Lower lobe of right lung (tissue), 2 donors: ENCODE results near the gene INPPL1. TPM values are rescaled to one million over a fixed set of nuclear protein-coding genes. Genes with fewer than 3 reads are reported as not detected.
"Not testable (repeated sequence)": the region's sequence is repeated elsewhere in the genome, so short reads cannot be mapped to it uniquely, and the experiment has no call there.

ENCODE experiments used
- ATAC-seq, 2 donors: fragments of 200-7000 bp; cut with Tn5 transposase; one replicate each; pipeline ENCODE4 v1.9.1; 2020 to 2022; ENCODE audit warnings: mild to moderate bottlenecking in 2 of 2, moderate library complexity in 2 of 2
- DNase-seq: peaks from one replicate; pipeline ENCODE4 v3.0.0-alpha.2; 2020
- H3K27ac ChIP-seq: fragments of 200-600 bp; one replicate; pipeline ENCODE4 v1.8.0; 2022
- H3K27me3 ChIP-seq: fragments of 200-600 bp; one replicate; pipeline ENCODE4 v1.8.0; 2022; ENCODE audit warnings: low read depth
- H3K36me3 ChIP-seq: fragments of 200-600 bp; one replicate; pipeline ENCODE4 v1.8.0; 2022; ENCODE audit warnings: mild to moderate bottlenecking
- H3K4me1 ChIP-seq: fragments of 200-600 bp; one replicate; pipeline ENCODE4 v1.8.0; 2022
- H3K4me3 ChIP-seq: fragments of 200-600 bp; one replicate; pipeline ENCODE4 v1.8.0; 2022; ENCODE audit warnings: mild to moderate bottlenecking
- H3K9me3 ChIP-seq: fragments of 200-600 bp; one replicate; pipeline ENCODE4 v1.8.0; 2022
- CTCF ChIP-seq: fragments of 200-600 bp; IDR thresholded peaks from one replicate; pipeline ENCODE4 v1.8.0; 2022; ENCODE audit warnings: antibody characterized with exemption, mild to moderate bottlenecking
- intact Hi-C: fragments of 100-400 bp; cut with DNase I; formaldehyde crosslinking; loops from one replicate; pipeline ENCODE4 v1.11.0; 2022
- total RNA-seq: library from RNA; stranded (reverse); fragmentation: NEBNext Ultra II Directional; extraction: Animal tissue kit (Norgen Biotek cat#: 25700); gene quantifications from one replicate; pipeline ENCODE4 v1.2.1, GENCODE V29; 2021
- donor health status: DM: no; HTN: yes; CAD: no; lungs with severe emphysema.

INPPL1 gene
- total RNA-seq, 1 donor from 2014 or later, result 147 TPM

- Histone ChIP-seq H3K27ac (no peak overlapping the region), H3K27me3 (peaks cover 7% of the 10 kb centered on the region), H3K4me1 (no peaks in the 10 kb centered on the region), H3K36me3 (no peaks in the 10 kb centered on the region), H3K4me3 (no peak overlapping the region), H3K9me3 (no peaks in the 10 kb centered on the region)
- DNase-seq, result no peak
- TF ChIP-seq CTCF, result no peak
- intact Hi-C loops, result no loop called here
- ATAC-seq, result no peak
Observed at GRCh38 chr11:72259490-72259889, 34.9 kb downstream of the INPPL1 start.

GRCh38 chr11:72260574-72260973 is 36.0 kb downstream of the INPPL1 start:
- DNase-seq (no peak), ATAC-seq (no peak)
- intact Hi-C loops, result no loop called here
- H3K9me3 ChIP-seq, result no peaks in the 10 kb centered on the region
- H3K4me3 ChIP-seq, result no peak overlapping the region
- H3K27me3 ChIP-seq, result peaks cover 7% of the 10 kb centered on the region
- no peaks in the 10 kb centered on the region for H3K36me3 ChIP-seq
- no peak overlapping the region for H3K27ac ChIP-seq
- no peak for TF ChIP-seq CTCF
- no peaks in the 10 kb centered on the region for H3K4me1 ChIP-seq

GRCh38 chr11:72263361-72263760 is 38.8 kb downstream of the INPPL1 start:
- no peaks in the 10 kb centered on the region for H3K36me3 ChIP-seq
- no peaks in the 10 kb centered on the region for H3K9me3 ChIP-seq
- ATAC-seq (no peak), DNase-seq (no peak)
- intact Hi-C loops, result no loop called here
- H3K4me3 ChIP-seq, result no peak overlapping the region
- TF ChIP-seq CTCF, result no peak
- H3K27ac ChIP-seq, result no peak overlapping the region
- H3K27me3 ChIP-seq, result peaks cover 7% of the 10 kb centered on the region
- no peaks in the 10 kb centered on the region for H3K4me1 ChIP-seq

- H3K9me3 ChIP-seq, result no peaks in the 10 kb centered on the region
- H3K27ac ChIP-seq, result no peak overlapping the region
- no peaks in the 10 kb centered on the region for H3K4me1 ChIP-seq
- no peak overlapping the region for H3K4me3 ChIP-seq
- no peak for ATAC-seq
- TF ChIP-seq CTCF, result no peak
- intact Hi-C loops, result no loop called here
- H3K27me3 ChIP-seq, result peaks cover 10% of the 10 kb centered on the region
- H3K36me3 ChIP-seq, result no peaks in the 10 kb centered on the region
- no peak for DNase-seq
Observed at GRCh38 chr11:72265951-72266350, 41.4 kb downstream of the INPPL1 start.

GRCh38 chr11:72266960-72267359 is 42.4 kb downstream of the INPPL1 start:
- intact Hi-C loops, H3K4me1 ChIP-seq, H3K36me3 ChIP-seq, H3K27ac ChIP-seq, H3K9me3 ChIP-seq, H3K4me3 ChIP-seq, ATAC-seq, DNase-seq, H3K27me3 ChIP-seq: not testable (repeated sequence)

GRCh38 chr11:72267956-72268617 is 43.5 kb downstream of the INPPL1 start:
- DNase-seq, result no peak
- Histone ChIP-seq H3K36me3 (no peaks in the 10 kb centered on the region), H3K27me3 (peaks cover 3% of the 10 kb centered on the region), H3K4me3 (no peak overlapping the region), H3K27ac (no peak overlapping the region), H3K4me1 (no peaks in the 10 kb centered on the region), H3K9me3 (no peaks in the 10 kb centered on the region)
- intact Hi-C loops, result no loop called here
- ATAC-seq, result no peak
- TF ChIP-seq CTCF, result no peak
